Pancreas (tissue), 10 donors: ENCODE measurements around the gene CDK18. TPM values are rescaled to one million over a fixed set of nuclear protein-coding genes. Genes with fewer than 3 reads are reported as not detected.
A peak's percentile ranks its signal among the peaks of the same experiment; 100 is the strongest.

ENCODE experiments used
- ATAC-seq, 4 donors: fragments of 200-7000 bp; cut with Tn5 transposase; one replicate each; pipeline versions ENCODE4 v1.8.0 to v1.9.1; 2020; ENCODE audit warnings: mild to moderate bottlenecking in 4 of 4, moderate library complexity in 4 of 4
- DNase-seq, 6 donors: peaks; one replicate each; pipeline ENCODE4 v3.0.0-alpha.2; 2020
- FAIRE-seq: peaks from 2 replicates; lab custom pipeline; 2012; peaks lifted over from hg19 to GRCh38; lab: Jason Lieb, UNC
- H3K27ac ChIP-seq, 4 donors: fragments of 200-600 bp; sonication (generic); 1 replicate in 3 of 4; 2 replicates in 1 of 4; pipeline versions ENCODE4 v1.5.0 to v1.8.0; 2020
- H3K27me3 ChIP-seq, 4 donors: fragments of 200-600 bp; one replicate each; pipeline ENCODE4 v1.8.0; 2021
- H3K36me3 ChIP-seq, 3 donors: fragments of 200-600 bp; sonication (generic) in 1 of 3; one replicate each; pipeline versions ENCODE4 v1.5.0 to v1.8.0; 2020 to 2021
- H3K4me1 ChIP-seq, 3 donors: fragments of 200-600 bp; one replicate each; pipeline ENCODE4 v1.8.0; 2021
- H3K4me3 ChIP-seq, 4 donors: fragments of 200-600 bp; sonication (generic) in 2 of 4; one replicate each; pipeline versions ENCODE4 v1.5.0 to v1.8.0; 2020 to 2021
- H3K9me3 ChIP-seq, 4 donors: fragments of 200-600 bp; one replicate each; pipeline ENCODE4 v1.8.0; 2021
- CTCF ChIP-seq, 4 donors: fragments of 200-600 bp; sonication (generic) in 3 of 4; IDR thresholded peaks; one replicate each; pipeline versions ENCODE4 v1.5.0 to v1.8.0; 2021; ENCODE audit warnings: antibody characterized with exemption in 4 of 4
- WGBS, 2 donors: extraction: QIAGEN DNeasy Blood & Tissue Kit; methylation state at CpG; one replicate each; pipeline ENCODE4 v1.1.7; 2013; 5-methylcytosine and 5-hydroxymethylcytosine counted together
- intact Hi-C, 3 donors: fragments of 100-400 bp; cut with DNase I; formaldehyde crosslinking; loops; one replicate each; pipeline versions ENCODE4 v1.11.1 to v1.14.2; 2022
- polyA plus RNA-seq, 2 donors: library from polyadenylated mRNA; stranded (reverse); fragments of 200-250 nt; gene quantifications; one replicate each; pipeline ENCODE4 v1.2.3, GENCODE V29; 2013
- total RNA-seq, 6 donors: library from RNA; stranded (reverse); fragmentation: NEBNext Ultra II Directional in 4 of 6; extraction: Animal tissue kit (Norgen Biotek cat#: 25700) in 4 of 6; gene quantifications; one replicate each; pipeline versions ENCODE4 v1.2.1 to v1.2.4, GENCODE V29; 2021 to 2023
- donor health status: healthy with polysubstance abuse.
- donor health status: DM: no; HTN: no; CAD: no; lungs with moderate emphysema.
- donor health status: DM: no; HTN: no; CAD: no.
- donor health status: control.
- donor health status: control.
- donor health status: Bipolar disorder and iron deficiency.
- donor health status: DM: yes; HTN: yes; CAD: no.
- donor health status: DM: no; HTN: no; CAD: no.
- donor health status: DM: no; HTN: no; CAD: no.
- donor health status: DM: yes; HTN: yes; CAD: no.

Gene CDK18
- total and polyA plus RNA-seq, 8 donors = 7.7 to 35.4 (median 14.3) TPM

GRCh38 chr1:205505791-205506190 lies 1.3 kb downstream of the CDK18 start:
- Histone ChIP-seq H3K27ac (peak overlapping the region in 1 of 4 donors; percentile 70), H3K36me3 (no peaks in the 10 kb centered on the region), H3K27me3 (no peaks in the 10 kb centered on the region), H3K4me1 (peaks cover 0 to 3% (median 0%) of the 10 kb centered on the region in 3 donors), H3K9me3 (no peaks in the 10 kb centered on the region), H3K4me3 (peak overlapping the region; percentile 44 to 74 (median 61))
- intact Hi-C loops = no loop called here
- no peak for FAIRE-seq
- no peak for TF ChIP-seq CTCF (IDR thresholded peaks at IDR 0.05)
- DNase-seq = peak in 4 of 6 donors; percentile 36 to 56 (median 45)
- ATAC-seq = peak in 3 of 4 donors; percentile 3 to 21 (median 7)
- whole genome bisulfite sequencing, 2 donors = 19 to 21% methylated on average over 15 of the region's 15 CpGs

GRCh38 chr1:205506409-205507200 lies 2.1 kb downstream of the CDK18 start:
- no peak for ATAC-seq
- FAIRE-seq = no peak
- DNase-seq = no peak
- 91% methylated on average over 17 of the region's 17 CpGs for WGBS, 2 donors
- Histone ChIP-seq H3K27ac (no peak overlapping the region), H3K36me3 (no peaks in the 10 kb centered on the region), H3K4me1 (peaks cover 0 to 3% (median 0%) of the 10 kb centered on the region in 3 donors), H3K27me3 (no peaks in the 10 kb centered on the region), H3K9me3 (no peaks in the 10 kb centered on the region), H3K4me3 (no peak overlapping the region)
- TF ChIP-seq CTCF (IDR thresholded peaks at IDR 0.05) = no peak
- intact Hi-C loops = no loop called here

GRCh38 chr1:205508227-205508714 lies 3.8 kb downstream of the CDK18 start:
- Histone ChIP-seq H3K27ac (no peak overlapping the region), H3K27me3 (no peaks in the 10 kb centered on the region), H3K4me1 (peaks cover 0 to 3% (median 0%) of the 10 kb centered on the region in 3 donors), H3K4me3 (no peak overlapping the region), H3K9me3 (no peaks in the 10 kb centered on the region), H3K36me3 (no peaks in the 10 kb centered on the region)
- DNase-seq = no peak
- TF ChIP-seq CTCF (IDR thresholded peaks at IDR 0.05) = no peak
- intact Hi-C loops = loop anchor here in 1 of 3 donors (2.0 kb wide), 1 partner anchor 31 kb away; no protein-coding TSS in a partner anchor
- no peak for ATAC-seq
- WGBS, 2 donors = 95 to 99% methylated on average over 5 of the region's 5 CpGs
- no peak for FAIRE-seq

GRCh38 chr1:205510308-205510950 lies 6.0 kb downstream of the CDK18 start:
- Histone ChIP-seq H3K27ac (no peak overlapping the region), H3K9me3 (no peaks in the 10 kb centered on the region), H3K27me3 (no peaks in the 10 kb centered on the region), H3K4me1 (peaks cover 0 to 3% (median 0%) of the 10 kb centered on the region in 3 donors), H3K4me3 (no peak overlapping the region), H3K36me3 (no peaks in the 10 kb centered on the region)
- DNase-seq (peak in 1 of 6 donors; percentile 66), FAIRE-seq (no peak), ATAC-seq (peak in 2 of 4 donors; percentile 4 to 23)
- TF ChIP-seq CTCF (IDR thresholded peaks at IDR 0.05) = no peak
- intact Hi-C loops = no loop called here
- WGBS, 2 donors = 62 to 68% methylated on average over 7 of the region's 7 CpGs
